ENCODE measurements around the gene PITRM1. TPM values are rescaled to one million over a fixed set of nuclear protein-coding genes. Genes with fewer than 3 reads are reported as not detected.

PITRM1 gene
- polyA plus RNA-seq, 1 donor from 2014 or later = 62.2 TPM

DNA sequence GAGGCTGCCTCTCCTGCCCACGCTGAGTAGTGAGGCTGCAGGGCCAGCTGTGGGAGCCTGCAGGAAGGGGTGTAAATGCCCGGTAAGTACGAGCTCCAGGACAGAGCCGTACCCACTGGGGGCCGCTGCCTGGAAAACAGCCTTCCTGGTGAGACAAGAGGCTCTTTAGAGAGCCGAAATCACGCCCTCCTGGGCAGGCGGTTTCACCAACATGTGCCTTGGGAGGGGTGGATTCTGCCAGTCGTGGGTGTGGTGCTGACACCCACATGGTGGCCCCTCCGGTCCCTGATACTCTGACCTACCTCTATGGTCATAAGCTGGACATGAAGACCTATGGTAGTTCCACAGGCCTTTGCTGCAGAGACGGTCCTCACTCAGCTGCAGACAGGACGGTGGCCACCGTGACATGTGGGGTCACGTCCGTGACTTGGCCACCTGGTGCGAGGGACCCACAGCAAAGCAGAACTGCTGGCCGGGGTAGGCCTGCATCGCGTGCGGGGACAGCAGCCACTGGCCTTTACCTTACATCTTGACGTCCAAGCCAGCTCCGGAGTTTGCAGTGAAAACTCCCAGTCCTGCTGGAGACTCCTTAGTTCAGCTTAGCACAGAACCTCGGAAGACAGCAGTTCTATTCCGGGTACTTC, 46.9 kb downstream of the PITRM1 start:
- TF ChIP-seq SMC3 (conservative IDR thresholded peaks at IDR 0.05; ENCODE audit: poor library complexity) = no peak
- TF ChIP-seq, protein P1, sequence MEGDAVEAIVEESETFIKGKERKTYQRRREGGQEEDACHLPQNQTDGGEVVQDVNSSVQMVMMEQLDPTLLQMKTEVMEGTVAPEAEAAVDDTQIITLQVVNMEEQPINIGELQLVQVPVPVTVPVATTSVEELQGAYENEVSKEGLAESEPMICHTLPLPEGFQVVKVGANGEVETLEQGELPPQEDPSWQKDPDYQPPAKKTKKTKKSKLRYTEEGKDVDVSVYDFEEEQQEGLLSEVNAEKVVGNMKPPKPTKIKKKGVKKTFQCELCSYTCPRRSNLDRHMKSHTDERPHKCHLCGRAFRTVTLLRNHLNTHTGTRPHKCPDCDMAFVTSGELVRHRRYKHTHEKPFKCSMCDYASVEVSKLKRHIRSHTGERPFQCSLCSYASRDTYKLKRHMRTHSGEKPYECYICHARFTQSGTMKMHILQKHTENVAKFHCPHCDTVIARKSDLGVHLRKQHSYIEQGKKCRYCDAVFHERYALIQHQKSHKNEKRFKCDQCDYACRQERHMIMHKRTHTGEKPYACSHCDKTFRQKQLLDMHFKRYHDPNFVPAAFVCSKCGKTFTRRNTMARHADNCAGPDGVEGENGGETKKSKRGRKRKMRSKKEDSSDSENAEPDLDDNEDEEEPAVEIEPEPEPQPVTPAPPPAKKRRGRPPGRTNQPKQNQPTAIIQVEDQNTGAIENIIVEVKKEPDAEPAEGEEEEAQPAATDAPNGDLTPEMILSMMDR (IDR thresholded peaks at IDR 0.05; ENCODE audit: poor library complexity, severe bottlenecking) = no peak
- no peak for TF ChIP-seq EZH2 (IDR thresholded peaks at IDR 0.05; ENCODE audit: borderline replicate concordance, insufficient read depth, low read length, poor library complexity, severe bottlenecking)
- TF ChIP-seq RAD21 (conservative IDR thresholded peaks at IDR 0.05) = no peak
- TF ChIP-seq MXI1 (conservative IDR thresholded peaks at IDR 0.05; ENCODE audit: poor library complexity, severe bottlenecking) = no peak
- TF ChIP-seq POLR2AphosphoS5 (IDR thresholded peaks at IDR 0.05) = no peak
- TF ChIP-seq EP300 (conservative IDR thresholded peaks at IDR 0.05; ENCODE audit: poor library complexity, severe bottlenecking) = no peak
- TF ChIP-seq, protein P2, sequence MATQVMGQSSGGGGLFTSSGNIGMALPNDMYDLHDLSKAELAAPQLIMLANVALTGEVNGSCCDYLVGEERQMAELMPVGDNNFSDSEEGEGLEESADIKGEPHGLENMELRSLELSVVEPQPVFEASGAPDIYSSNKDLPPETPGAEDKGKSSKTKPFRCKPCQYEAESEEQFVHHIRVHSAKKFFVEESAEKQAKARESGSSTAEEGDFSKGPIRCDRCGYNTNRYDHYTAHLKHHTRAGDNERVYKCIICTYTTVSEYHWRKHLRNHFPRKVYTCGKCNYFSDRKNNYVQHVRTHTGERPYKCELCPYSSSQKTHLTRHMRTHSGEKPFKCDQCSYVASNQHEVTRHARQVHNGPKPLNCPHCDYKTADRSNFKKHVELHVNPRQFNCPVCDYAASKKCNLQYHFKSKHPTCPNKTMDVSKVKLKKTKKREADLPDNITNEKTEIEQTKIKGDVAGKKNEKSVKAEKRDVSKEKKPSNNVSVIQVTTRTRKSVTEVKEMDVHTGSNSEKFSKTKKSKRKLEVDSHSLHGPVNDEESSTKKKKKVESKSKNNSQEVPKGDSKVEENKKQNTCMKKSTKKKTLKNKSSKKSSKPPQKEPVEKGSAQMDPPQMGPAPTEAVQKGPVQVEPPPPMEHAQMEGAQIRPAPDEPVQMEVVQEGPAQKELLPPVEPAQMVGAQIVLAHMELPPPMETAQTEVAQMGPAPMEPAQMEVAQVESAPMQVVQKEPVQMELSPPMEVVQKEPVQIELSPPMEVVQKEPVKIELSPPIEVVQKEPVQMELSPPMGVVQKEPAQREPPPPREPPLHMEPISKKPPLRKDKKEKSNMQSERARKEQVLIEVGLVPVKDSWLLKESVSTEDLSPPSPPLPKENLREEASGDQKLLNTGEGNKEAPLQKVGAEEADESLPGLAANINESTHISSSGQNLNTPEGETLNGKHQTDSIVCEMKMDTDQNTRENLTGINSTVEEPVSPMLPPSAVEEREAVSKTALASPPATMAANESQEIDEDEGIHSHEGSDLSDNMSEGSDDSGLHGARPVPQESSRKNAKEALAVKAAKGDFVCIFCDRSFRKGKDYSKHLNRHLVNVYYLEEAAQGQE (IDR thresholded peaks at IDR 0.05; ENCODE audit: borderline replicate concordance) = no peak
- TF ChIP-seq TAF1 (IDR thresholded peaks at IDR 0.05; ENCODE audit: low read depth) = no peak
- no peaks in the 10 kb centered on the region for H3F3A ChIP-seq (ENCODE audit: insufficient read depth, low read length, poor library complexity, severe bottlenecking)
- peak overlapping the region; percentile 90 for H3K27ac ChIP-seq (ENCODE audit: low read length)
- H3K79me2 ChIP-seq (replicated peaks; ENCODE audit: insufficient read depth, low read length) = no peaks in the 10 kb centered on the region
- H4K20me1 ChIP-seq (ENCODE audit: insufficient read depth) = no peaks in the 10 kb centered on the region
- no peaks in the 10 kb centered on the region for H3K9me3 ChIP-seq (ENCODE audit: low read length)
- H3K9me2 ChIP-seq (ENCODE audit: insufficient read depth, low read length) = no peaks in the 10 kb centered on the region
- H3K27me3 ChIP-seq (ENCODE audit: insufficient read depth, low read depth, low read length) = no peaks in the 10 kb centered on the region
- peak overlapping the region; percentile 55 for H3K4me3 ChIP-seq (ENCODE audit: low read length)
- no peak overlapping the region for H2AFZ ChIP-seq (ENCODE audit: low read depth, low read length)
- peaks cover 5% of the 10 kb centered on the region for H3K36me3 ChIP-seq (ENCODE audit: insufficient read depth, low read length)
- no peak overlapping the region for H3K9ac ChIP-seq (ENCODE audit: low read length)
- H3K4me2 ChIP-seq (ENCODE audit: low read length) = no peak overlapping the region

DNA sequence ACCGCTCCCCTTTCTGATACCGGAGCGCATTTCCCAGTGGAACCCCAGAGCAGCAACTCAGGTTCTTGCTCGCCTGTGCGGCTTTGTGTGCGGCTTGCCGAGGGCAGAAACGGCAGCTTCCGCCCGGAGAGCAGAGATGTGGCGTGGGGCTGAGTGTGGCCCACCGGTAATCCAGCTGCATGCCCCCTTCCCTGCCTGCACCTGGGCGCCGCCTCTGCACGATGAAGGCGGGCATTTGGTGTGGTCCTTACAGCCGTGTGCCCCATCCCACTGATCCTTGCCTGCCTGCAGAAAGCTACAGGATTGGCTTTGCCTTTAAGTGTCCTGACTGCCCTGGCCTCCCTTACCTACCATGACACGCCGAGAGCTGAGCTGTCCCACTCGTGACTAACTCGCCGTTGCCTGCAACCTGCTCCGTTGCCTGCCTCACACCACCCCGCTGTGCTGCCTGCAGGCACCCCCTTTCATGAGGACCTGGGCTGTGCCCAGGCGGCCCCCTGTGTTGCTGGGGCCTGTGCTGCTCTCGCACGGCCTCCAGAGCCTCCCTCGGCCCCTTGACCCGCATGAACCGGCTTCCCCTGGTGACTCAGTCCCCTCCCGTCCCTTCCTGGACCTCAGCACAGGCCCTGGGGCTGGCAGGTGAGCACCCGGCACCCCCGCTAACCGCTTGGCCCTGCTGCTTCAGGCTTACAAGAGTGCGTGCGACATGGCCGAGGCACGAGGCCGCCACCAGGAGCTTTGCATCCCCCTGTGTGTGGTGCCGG, 48.0 kb downstream of the PITRM1 start:
- TF ChIP-seq, protein P2 (IDR thresholded peaks at IDR 0.05; ENCODE audit: borderline replicate concordance) = no peak
- TF ChIP-seq TAF1 (IDR thresholded peaks at IDR 0.05; ENCODE audit: low read depth) (no peak), SMC3 (conservative IDR thresholded peaks at IDR 0.05; ENCODE audit: poor library complexity) (no peak)
- TF ChIP-seq, protein P1 (IDR thresholded peaks at IDR 0.05; ENCODE audit: poor library complexity, severe bottlenecking) = no peak
- H3K27me3 ChIP-seq (ENCODE audit: insufficient read depth, low read depth, low read length) = no peaks in the 10 kb centered on the region
- H3K36me3 ChIP-seq (ENCODE audit: insufficient read depth, low read length) = peaks cover 4% of the 10 kb centered on the region
- H2AFZ ChIP-seq (ENCODE audit: low read depth, low read length) = no peak overlapping the region
- H3K9me3 ChIP-seq (ENCODE audit: low read length) = no peaks in the 10 kb centered on the region
- H4K20me1 ChIP-seq (ENCODE audit: insufficient read depth) = no peaks in the 10 kb centered on the region
- H3K9me2 ChIP-seq (ENCODE audit: insufficient read depth, low read length) = no peaks in the 10 kb centered on the region
- H3K4me2 ChIP-seq (ENCODE audit: low read length) = no peak overlapping the region
- H3K4me3 ChIP-seq (ENCODE audit: low read length) = no peak overlapping the region
- H3F3A ChIP-seq (ENCODE audit: insufficient read depth, low read length, poor library complexity, severe bottlenecking) = no peaks in the 10 kb centered on the region
- no peak overlapping the region for H3K9ac ChIP-seq (ENCODE audit: low read length)
- H3K27ac ChIP-seq (ENCODE audit: low read length) = no peak overlapping the region
- H3K79me2 ChIP-seq (replicated peaks; ENCODE audit: insufficient read depth, low read length) = no peaks in the 10 kb centered on the region

Data from neural cell (in vitro differentiated cells).